GM21717 (cell line): ENCODE data around the gene LMO4.

Experiments
- ATAC-seq: cut with Tn5 transposase; IDR thresholded peaks from one replicate; pipeline ENCODE4 v1.9.1; 2021; ENCODE audit warnings: mild to moderate bottlenecking, moderate library complexity; ENCODE audit not compliant: unreplicated experiment

Gene LMO4, protein sequence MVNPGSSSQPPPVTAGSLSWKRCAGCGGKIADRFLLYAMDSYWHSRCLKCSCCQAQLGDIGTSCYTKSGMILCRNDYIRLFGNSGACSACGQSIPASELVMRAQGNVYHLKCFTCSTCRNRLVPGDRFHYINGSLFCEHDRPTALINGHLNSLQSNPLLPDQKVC

GRCh38 chr1:87328272-87329050 is at the start of gene LMO4:
Gene LMO4 (plus strand): TSS chr1:87328880. CDS start chr1:87332016, 3,136 bp downstream.
- ATAC-seq: peak; percentile 80

DNA sequence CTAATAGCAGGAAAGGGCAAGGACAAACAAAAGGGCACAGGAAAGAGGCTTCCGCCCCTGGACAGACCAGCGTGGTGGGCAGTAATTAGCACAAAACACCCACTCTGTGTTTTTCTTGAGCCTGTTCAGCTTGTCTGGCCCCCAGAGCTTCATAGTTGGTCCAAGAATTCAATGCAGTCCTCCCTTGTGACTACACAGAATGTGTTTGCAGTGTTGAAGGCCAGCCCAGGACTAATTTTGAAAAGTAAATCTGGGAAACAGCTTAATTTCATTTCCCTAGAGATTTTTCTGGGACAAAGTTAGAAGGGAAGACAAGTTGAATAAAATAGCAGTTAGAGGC is 49.2 kb upstream of the LMO4 start:
- ATAC-seq: no peak

DNA sequence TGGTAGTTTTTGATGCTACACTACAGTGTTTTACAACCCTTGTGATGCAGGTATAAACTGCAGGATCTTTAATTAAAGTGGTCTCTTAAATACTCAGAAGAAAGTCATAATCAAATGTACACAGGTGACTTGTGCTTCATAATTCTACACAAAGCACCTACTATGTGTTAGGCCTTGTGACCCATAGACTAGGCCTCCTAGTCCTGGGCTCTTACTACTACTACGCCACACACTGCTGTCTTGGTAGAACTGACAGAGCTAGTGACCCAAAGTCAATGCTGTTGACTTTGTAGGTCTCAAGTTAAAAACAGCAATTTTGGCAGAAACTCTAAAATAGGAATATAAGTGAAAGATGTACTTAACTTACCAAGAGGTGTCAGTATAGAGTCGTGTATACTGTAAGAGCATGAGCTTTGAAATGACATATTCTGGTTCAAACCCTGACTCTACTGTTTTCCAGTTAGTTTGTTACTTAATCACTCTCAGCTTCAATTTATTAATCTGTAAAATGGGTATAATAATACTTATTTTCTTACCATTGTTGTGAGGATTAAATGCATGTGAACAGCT is 48.6 kb upstream of the LMO4 start:
- no peak for ATAC-seq

GRCh38 chr1:87284456-87285240 is 44.0 kb upstream of the LMO4 start:
- ATAC-seq: no peak

GRCh38 chr1:87291107-87291506 is 37.6 kb upstream of the LMO4 start:
- ATAC-seq: no peak

GRCh38 chr1:87292684-87293493 is 35.8 kb upstream of the LMO4 start:
- ATAC-seq: no peak

DNA sequence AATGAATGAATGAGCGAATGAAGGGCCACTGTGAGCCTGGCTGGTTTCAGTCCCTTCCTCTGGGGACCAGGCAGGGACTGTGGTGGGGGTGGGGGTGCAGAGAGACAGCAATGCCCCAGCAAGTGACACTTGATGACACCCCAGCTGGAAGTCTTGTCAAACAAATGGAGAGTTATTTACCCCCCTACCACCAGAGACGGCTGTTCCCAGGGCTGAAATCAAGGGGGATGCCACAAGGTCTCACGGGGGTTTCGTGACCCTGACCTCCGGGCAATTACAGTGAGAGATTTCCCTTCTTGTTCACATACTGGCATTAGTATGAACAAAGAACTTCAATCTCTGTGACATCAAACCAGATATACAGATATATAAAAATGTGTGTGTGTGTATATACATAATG is 34.0 kb upstream of the LMO4 start:
- ATAC-seq: no peak

- ATAC-seq: no peak
Observed at GRCh38 chr1:87295445-87296110, 33.1 kb upstream of the LMO4 start.

DNA sequence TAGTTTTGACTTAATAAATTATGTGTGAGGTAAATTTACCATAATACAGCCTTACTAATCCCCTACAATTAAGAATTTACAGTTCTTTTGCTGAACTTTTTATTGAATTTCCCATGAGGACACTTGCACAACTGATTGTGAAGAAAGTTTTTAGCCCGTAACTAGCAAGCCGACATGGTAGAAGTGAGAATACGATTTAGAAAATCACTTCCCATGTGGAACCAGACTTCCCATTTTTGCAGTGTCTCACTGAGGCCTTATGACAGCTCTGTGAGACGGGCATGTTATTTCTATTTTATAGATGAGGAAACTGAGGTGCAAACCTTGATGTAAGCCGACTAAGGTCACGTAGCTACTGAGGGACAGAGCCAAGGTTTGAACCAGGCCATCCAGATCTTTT is 32.5 kb upstream of the LMO4 start:
- ATAC-seq: no peak

- ATAC-seq: no peak
Observed at GRCh38 chr1:87299661-87300060, 29.0 kb upstream of the LMO4 start.

GRCh38 chr1:87300628-87301027 is 28.1 kb upstream of the LMO4 start:
- ATAC-seq: no peak

DNA sequence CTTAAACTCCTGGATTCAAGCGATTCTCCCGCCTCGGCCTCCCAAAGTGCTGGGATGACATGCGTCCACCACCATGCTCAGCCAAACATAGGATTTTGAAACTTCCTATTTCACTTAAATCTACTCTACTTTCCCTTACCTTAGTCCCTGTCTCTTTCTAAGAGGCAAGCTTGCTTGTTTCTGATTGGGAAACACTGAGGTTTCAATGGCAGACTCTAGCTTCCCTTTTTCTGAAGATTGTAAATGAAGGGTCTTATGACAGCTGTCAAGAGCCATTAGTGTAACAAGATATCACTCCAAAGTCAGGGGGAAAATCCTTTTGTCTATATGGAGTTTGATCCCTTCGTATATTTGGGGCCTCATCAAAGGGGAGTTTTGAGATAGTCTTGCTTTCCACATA is 23.5 kb upstream of the LMO4 start:
- no peak for ATAC-seq

GRCh38 chr1:87305762-87306161 is 22.9 kb upstream of the LMO4 start:
- ATAC-seq: no peak

GRCh38 chr1:87307306-87307705 is 21.4 kb upstream of the LMO4 start:
- ATAC-seq: no peak

DNA sequence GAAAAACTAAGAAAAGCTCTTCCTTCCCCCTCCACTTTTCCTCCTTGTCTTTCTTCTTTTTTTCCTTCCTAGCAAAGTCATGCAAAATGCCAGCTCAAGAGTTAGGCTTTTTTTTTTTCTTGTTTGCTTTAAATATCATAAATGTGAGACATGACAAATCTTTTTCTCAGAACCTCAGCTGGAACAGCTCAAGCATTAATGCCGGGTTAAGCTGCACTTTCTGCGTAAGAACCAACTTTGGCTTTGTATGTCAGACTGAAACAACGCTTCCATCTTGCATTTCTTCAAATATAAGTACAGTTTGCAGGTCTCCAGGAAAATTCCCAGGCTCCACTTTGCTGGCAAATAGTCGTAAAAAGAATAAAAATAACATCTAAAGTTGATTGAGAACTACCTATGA is 20.7 kb upstream of the LMO4 start:
- no peak for ATAC-seq

DNA sequence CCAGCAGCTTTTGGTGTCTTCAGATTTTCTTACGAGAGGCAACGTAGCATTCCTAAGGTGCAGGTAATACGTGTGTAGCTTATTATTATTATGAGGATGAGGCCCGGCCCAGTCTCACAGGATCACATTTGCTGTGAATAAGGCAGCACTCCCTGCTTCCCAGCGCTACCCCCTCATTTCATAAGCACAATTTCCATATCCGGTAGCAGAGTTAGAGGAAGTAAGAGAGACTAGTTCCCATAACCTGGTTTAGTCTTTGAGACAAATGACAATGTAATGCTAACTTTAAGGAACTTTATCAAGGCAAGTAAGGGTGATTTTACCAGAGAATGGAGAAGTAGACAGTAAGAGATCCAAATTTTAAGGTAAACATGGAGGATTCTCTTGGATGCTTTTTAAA is 14.6 kb upstream of the LMO4 start:
- no peak for ATAC-seq

- peak; percentile 68 for ATAC-seq
Observed at GRCh38 chr1:87318056-87318650, 10.5 kb upstream of the LMO4 start.

DNA sequence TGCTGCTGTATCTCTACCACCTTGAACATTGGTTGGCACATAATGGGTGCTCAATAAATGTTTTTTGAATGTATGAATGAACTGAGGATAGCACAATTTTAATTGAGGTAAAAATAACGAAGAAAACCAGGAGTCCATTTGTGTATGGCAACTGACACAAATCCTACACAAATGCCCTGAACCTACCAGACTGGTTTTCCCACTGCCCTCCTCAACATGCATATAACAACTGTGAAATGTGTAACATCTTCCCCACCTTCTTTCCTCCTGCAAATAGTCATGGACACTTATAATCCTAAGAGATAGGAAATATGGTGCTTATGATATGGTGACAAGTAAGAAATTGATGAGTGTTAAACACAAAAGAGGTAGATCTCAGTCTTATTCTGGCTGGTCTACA is 9.9 kb upstream of the LMO4 start:
- no peak for ATAC-seq

DNA sequence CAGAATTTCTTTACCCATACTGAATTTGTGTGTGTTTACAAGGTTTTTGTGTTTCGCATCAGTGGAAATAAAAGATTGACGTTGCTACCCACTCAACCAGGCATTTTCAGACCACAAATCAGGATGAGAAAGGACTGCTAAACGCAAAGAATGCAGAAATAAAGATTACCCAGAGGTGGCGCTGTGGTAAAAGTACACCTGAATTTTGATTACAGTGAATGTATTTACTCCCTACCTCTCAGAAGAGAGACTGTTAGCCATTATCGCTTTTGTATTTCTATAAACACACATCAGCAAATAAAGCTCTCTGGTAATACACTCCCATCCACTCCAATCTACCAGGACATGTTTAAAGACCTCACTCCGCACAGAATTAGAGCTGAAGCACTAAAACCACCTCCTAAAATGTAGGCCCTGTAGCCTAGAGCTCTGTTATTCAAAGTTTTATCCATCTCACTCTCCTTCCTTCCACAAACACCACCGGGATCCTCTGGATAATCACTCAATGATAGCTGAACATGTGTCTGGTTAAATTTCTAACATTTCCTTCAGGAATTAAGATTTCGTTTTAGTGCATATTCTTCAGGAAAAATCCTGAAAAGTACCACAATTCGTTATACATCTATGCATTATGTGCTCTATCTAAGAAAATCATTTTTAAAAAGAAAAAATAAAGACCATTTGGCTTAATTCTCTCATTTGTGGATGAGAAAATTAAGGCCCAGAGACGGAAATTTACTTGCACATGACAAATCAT is 2.5 kb upstream of the LMO4 start:
- no peak for ATAC-seq
